Vagina (tissue), 2 donors: ENCODE results near the gene HSFX4.
"Not testable (repeated sequence)": the region's sequence is repeated elsewhere in the genome, so short reads cannot be mapped to it uniquely, and the experiment has no call there.

ENCODE experiments used
- CTCF ChIP-seq, 3 experiments: fragments of 450-650 bp in 2 of 3; fragments of 200-600 bp in 1 of 3; sonication (generic) in 1 of 3; IDR thresholded peaks; one replicate each; pipeline ENCODE4 v1.5.1; 2017 to 2019; ENCODE audit warnings: antibody characterized with exemption in 3 of 3, mild to moderate bottlenecking in 2 of 3, moderate library complexity in 2 of 3
- POLR2A ChIP-seq, 2 donors: fragments of 450-650 bp; IDR thresholded peaks; one replicate each; pipeline ENCODE4 v1.6.1; 2017; ENCODE audit warnings: antibody characterized with exemption in 2 of 2, mild to moderate bottlenecking in 2 of 2, moderate library complexity in 2 of 2
- POLR2AphosphoS5 ChIP-seq, 2 donors: sonication (generic); formaldehyde crosslinking; IDR thresholded peaks; one replicate each; pipeline ENCODE4 v1.9.0; 2017; ENCODE audit warnings: antibody characterized with exemption in 2 of 2, mild to moderate bottlenecking in 2 of 2, low read depth in 1 of 2; ENCODE audit not compliant: insufficient read depth in 1 of 2

- TF ChIP-seq POLR2A (IDR thresholded peaks at IDR 0.05); CTCF (IDR thresholded peaks at IDR 0.05); POLR2AphosphoS5 (IDR thresholded peaks at IDR 0.05; ENCODE audit: insufficient read depth in 1 of 2, low read depth in 1 of 2): not testable (repeated sequence)
These were observed 15.8 kb downstream of the HSFX4 start for GRCh38 chrX:149945087-149945670.
